GM18909 (cell line): ENCODE measurements around the gene FHIP2A.
"Not testable (repeated sequence)": the region's sequence is repeated elsewhere in the genome, so short reads cannot be mapped to it uniquely, and the experiment has no call there.

Experiments
- ATAC-seq: cut with Tn5 transposase; IDR thresholded peaks from one replicate; pipeline ENCODE4 v1.9.1; 2021; ENCODE audit warnings: mild to moderate bottlenecking; ENCODE audit not compliant: unreplicated experiment, poor library complexity

FHIP2A gene

DNA sequence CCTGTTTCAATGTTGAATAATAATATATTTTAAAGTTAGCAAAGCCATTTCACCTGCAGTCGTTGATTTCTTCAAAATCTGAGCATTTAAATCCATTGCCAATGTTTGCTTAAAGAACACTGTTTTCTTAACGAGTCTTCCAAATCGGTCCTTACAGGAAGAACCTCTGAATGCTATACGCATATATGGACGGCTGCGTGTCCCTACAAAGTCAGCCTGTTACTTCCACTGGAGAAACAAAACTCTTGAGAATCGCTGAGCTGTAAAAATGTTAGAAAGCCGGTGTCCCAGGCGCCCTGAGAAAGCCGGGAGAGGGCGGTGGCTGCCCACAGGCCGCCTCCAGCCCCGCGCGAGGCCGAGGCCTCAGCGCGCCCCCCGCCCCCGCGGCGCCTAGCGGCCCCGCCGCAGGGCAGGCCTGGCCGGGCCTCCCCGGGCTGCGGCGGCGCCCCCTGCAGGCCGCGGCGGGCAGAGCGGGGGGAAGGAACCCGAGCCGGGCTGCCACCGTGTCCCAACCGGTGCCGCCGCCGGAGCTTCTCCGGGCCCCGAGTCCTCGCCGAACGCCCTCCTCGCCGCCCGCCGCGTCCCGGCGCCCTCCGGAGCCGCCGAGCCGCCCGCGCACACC, at the start of gene FHIP2A:
Gene FHIP2A, plus strand, starts transcription at position 488 of the 622 bp plus-strand sequence. CDS start 299 bp downstream, outside the sequence.
- peak; percentile 81 for ATAC-seq

DNA sequence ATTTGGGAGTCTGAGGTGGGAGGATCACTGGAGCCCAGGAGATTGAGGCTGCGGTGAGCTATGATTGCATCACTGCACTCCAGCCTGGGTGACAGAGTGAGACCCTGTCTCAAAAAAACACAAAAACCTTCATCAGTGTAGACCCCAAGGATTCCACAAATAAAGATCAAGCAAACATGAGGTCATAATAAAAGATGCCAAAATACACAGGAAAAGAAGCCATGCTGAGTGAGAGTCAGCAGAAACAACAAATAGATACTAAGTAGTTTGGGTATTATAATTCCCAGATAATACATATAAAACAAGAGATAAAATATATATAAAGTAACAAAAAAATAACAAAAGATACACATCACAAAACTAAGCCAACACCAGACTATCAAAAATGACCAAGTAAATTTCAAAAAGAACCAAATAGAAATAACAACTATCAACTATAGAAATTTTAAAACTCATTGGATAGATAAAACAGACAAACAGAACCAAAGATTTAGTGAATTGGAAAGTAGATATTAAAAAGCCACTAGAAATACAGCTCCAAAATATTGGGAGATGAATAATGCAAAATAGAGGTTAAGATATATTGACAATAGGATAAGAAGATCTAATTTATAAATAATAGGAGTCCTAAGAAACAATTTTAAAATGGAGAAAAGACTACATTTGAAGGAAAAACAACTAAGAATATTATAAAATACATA, 48.9 kb upstream of the FHIP2A start:
- ATAC-seq: no peak

- no peak for ATAC-seq
Measured at GRCh38 chr10:114773197-114773532, 48.4 kb upstream of the FHIP2A start.

GRCh38 chr10:114775082-114775481, 46.5 kb upstream of the FHIP2A start:
- not testable (repeated sequence) for ATAC-seq

- ATAC-seq: no peak
Measured at GRCh38 chr10:114777415-114777814, 44.2 kb upstream of the FHIP2A start.

DNA sequence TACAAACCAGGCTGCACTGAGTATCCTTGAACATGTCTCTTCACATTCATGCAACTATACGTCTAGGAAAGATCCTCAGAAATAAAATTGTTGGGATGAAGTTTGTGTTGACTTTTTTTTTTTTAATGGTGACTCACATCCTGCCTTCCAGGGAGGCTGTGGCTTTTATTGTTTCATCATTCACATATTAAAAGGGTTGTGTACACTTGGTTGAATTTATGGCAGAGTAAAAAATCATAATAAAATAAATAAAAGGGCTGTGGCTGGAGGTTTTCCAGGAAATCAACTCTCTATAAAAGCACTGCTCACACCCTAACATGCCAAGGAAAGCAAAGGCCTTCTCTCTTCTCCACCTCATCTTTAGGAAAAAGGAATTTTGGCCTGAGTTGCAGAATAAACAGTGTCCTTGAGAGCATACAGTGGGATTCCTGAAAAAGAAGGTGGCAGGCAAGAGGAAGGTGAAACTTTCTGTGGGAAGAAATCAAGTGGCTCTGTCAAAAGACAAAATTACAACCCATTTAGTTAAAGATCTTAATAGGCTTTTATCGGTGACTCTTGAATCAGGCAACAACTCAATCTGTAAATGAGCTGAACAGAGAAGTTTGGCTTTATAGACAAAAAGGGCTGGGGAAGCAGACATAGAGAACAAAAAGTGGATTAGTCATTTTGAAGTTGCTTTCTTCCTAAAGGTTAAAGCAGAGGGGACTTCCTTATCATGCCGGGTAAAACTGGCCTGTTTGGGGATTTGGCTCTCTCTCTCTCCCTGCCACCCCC, 41.6 kb upstream of the FHIP2A start:
- no peak for ATAC-seq

- ATAC-seq: no peak
Measured at GRCh38 chr10:114780577-114781184, 40.9 kb upstream of the FHIP2A start.

GRCh38 chr10:114782666-114783065, 38.9 kb upstream of the FHIP2A start:
- no peak for ATAC-seq

DNA sequence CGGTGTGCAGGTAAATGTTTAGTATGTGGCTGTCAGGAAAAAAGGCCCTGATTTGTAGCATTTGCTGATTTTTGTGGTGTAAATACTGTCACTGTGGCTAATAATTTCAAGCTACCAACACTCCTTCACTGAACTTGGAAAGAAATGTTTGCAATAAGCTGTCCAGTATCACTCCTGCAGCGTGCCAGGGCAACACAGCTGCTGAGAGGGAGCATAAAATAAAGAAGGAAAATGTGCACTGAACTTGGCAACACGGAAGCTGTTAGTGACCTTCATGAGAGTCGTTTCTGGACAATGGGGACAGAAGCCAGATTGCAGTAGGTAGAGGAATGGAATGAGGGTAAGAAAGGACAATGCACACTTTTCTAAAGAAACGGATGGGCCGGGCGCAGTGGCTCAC, 37.9 kb upstream of the FHIP2A start:
- no peak for ATAC-seq

DNA sequence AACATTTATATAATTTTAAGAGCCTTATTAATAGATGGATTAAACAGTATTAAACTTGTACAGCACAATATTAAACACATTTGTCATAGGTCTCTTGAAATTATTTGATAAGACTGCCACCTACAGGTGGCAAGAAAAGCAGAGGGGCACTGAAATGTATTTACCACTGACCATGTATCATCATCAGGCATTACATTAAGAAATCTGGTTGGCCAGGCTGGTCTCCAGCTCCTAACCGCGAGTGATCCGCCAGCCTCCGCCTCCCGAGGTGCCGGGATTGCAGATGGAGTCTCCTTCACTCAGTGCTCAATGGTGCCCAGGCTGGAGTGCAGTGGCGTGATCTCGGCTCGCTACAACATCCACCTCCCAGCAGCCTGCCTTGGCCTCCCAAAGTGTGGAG, 35.1 kb upstream of the FHIP2A start:
- ATAC-seq: peak; percentile 48

DNA sequence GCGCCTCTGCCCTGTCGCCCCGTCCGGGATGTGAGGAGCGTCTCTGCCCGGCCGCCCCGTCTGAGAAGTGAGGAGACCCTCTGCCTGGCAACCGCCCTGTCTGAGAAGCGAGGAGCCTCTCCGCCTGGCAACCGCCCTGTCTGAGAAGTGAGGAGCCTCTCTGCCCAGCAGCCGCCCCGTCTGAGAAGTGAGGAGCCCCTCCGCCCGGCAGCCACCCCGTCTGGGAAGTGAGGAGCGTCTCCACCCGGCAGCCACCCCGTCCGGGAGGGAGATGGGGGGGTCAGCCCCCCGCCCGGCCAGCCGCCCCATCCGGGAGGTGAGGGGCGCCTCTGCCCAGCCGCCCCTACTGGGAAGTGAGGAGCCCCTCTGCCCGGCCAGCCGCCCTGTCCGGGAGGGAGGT, 34.4 kb upstream of the FHIP2A start:
- ATAC-seq: not testable (repeated sequence)

- no peak for ATAC-seq
Measured at GRCh38 chr10:114791768-114792167, 29.8 kb upstream of the FHIP2A start.

GRCh38 chr10:114795039-114795438, 26.5 kb upstream of the FHIP2A start:
- no peak for ATAC-seq

DNA sequence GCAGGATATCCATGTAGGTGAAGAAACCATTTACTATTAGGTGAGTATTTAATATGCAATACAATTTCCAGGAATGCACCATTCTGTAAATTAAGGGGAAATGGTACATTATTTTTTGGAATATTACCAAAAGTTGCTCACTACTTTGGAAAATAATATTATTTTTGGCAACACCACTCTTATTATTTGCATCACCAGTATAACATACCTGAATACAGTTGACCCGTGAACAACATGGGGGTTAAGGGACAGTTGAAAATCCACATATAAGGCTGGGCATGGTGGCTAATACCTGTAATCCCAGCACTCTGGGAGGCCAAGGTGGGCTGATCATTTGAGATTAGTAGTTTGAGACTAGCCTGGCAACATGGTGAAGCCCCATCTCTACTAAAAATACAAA, 21.2 kb upstream of the FHIP2A start:
- no peak for ATAC-seq

GRCh38 chr10:114801411-114801813, 20.2 kb upstream of the FHIP2A start:
- peak; percentile 73 for ATAC-seq

GRCh38 chr10:114802177-114802576, 19.4 kb upstream of the FHIP2A start:
- ATAC-seq: no peak

GRCh38 chr10:114806562-114807391, 14.8 kb upstream of the FHIP2A start:
- no peak for ATAC-seq

GRCh38 chr10:114808982-114809381, 12.6 kb upstream of the FHIP2A start:
- no peak for ATAC-seq

GRCh38 chr10:114810926-114811325, 10.7 kb upstream of the FHIP2A start:
- ATAC-seq: peak; percentile 100

- ATAC-seq: no peak
Measured at GRCh38 chr10:114811862-114812261, 9.7 kb upstream of the FHIP2A start.
